H1 (cell line): ENCODE results near the gene DENND5B. TPM values are rescaled to one million over a fixed set of nuclear protein-coding genes. Genes with fewer than 3 reads are reported as not detected.

Source experiments
- CTCF ChIA-PET: fragments of 300-600 bp; sonication (Branson Sonifier 250); formaldehyde crosslinking; loops from one replicate; lab custom pipeline; 2021; ENCODE audit not compliant: partially characterized antibody; lab: Charles Lee
- POLR2A ChIA-PET: fragments of 300-600 bp; sonication (Branson Sonifier 250); formaldehyde crosslinking; loops from one replicate; lab custom pipeline; 2021; ENCODE audit warnings: inconsistent platforms; ENCODE audit not compliant: partially characterized antibody; lab: Charles Lee
- DNase-seq, 2 experiments: peaks; one replicate each; pipeline versions ENCODE4 v3.0.0 to v3.0.0-alpha.2; 2010 to 2022; ENCODE audit warnings: low spot score in 2 of 2, low read depth in 1 of 2, mixed read lengths in 1 of 2
- FAIRE-seq: peaks from 2 replicates; lab custom pipeline; 2011; peaks lifted over from hg19 to GRCh38; lab: Jason Lieb, UNC
- H2AFZ ChIP-seq: 2 replicates; pipeline ENCODE4 v1.8.1; 2012; ENCODE audit warnings: low read length, inconsistent platforms
- H2AK5ac ChIP-seq: 2 replicates; pipeline ENCODE4 v1.6.1; 2013; ENCODE audit warnings: low read depth, low read length
- H2BK120ac ChIP-seq: replicated peaks from 2 replicates; pipeline ENCODE3; 2013; ENCODE audit warnings: low read depth, low read length, inconsistent platforms
- H2BK12ac ChIP-seq: 2 replicates; pipeline ENCODE4 v1.6.1; 2013; ENCODE audit warnings: low read depth, low read length
- H2BK15ac ChIP-seq: 2 replicates; pipeline ENCODE4 v1.6.1; 2013; ENCODE audit warnings: low read length
- H2BK20ac ChIP-seq: 2 replicates; pipeline ENCODE4 v1.6.1; 2013; ENCODE audit warnings: low read length
- H2BK5ac ChIP-seq: 2 replicates; pipeline ENCODE4 v1.6.1; 2013; ENCODE audit warnings: low read depth, low read length
- H3K14ac ChIP-seq: 2 replicates; pipeline ENCODE4 v1.6.1; 2013; ENCODE audit warnings: inconsistent platforms; ENCODE audit not compliant: insufficient read length
- H3K18ac ChIP-seq: 2 replicates; pipeline ENCODE4 v1.6.1; 2013; ENCODE audit warnings: low read length; ENCODE audit errors: extremely low read depth
- H3K23ac ChIP-seq: 2 replicates; pipeline ENCODE4 v1.6.1; 2013; ENCODE audit warnings: inconsistent platforms; ENCODE audit not compliant: insufficient read length
- H3K23me2 ChIP-seq: 2 replicates; pipeline ENCODE4 v1.6.1; 2013; ENCODE audit warnings: low read depth, low read length
- H3K27ac ChIP-seq: 2 replicates; pipeline ENCODE4 v1.6.1; 2011; ENCODE audit warnings: low read depth, low read length, inconsistent platforms
- H3K27me3 ChIP-seq, 4 experiments: replicated peaks in 1 of 4; 1 replicate in 1 of 4; 2 replicates in 3 of 4; pipeline versions ENCODE4 v1.6.1 to v1.8.1; 2011 to 2013; ENCODE audit warnings: low read length in 3 of 4, mild to moderate bottlenecking in 3 of 4, inconsistent platforms in 2 of 4, mixed read lengths in 2 of 4, moderate library complexity in 1 of 4; ENCODE audit not compliant: control insufficient read depth in 3 of 4, insufficient read depth in 3 of 4; ENCODE audit errors: extremely low read depth in 1 of 4
- H3K36me3 ChIP-seq, 4 experiments: 2 replicates each; pipeline versions ENCODE4 v1.6.1 to v1.8.1; 2011 to 2013; ENCODE audit warnings: mild to moderate bottlenecking in 4 of 4, low read length in 3 of 4, moderate library complexity in 2 of 4, control low read depth in 1 of 4, inconsistent platforms in 1 of 4; ENCODE audit not compliant: insufficient read depth in 4 of 4, control insufficient read depth in 2 of 4
- H3K4ac ChIP-seq: replicated peaks from 2 replicates; pipeline ENCODE3; 2013; ENCODE audit warnings: low read length, low read depth, mixed read lengths, inconsistent platforms; ENCODE audit not compliant: insufficient read length
- H3K4me1 ChIP-seq, 4 experiments: replicated peaks in 1 of 4; 1 replicate in 1 of 4; 2 replicates in 3 of 4; pipeline versions ENCODE4 v1.6.1 to v1.8.1; 2011 to 2013; ENCODE audit warnings: low read length in 3 of 4, inconsistent platforms in 2 of 4, mixed read lengths in 1 of 4; ENCODE audit not compliant: insufficient read depth in 4 of 4, control insufficient read depth in 3 of 4
- H3K4me2 ChIP-seq, 2 experiments: 2 replicates each; pipeline versions ENCODE4 v1.6.1 to v1.8.1; 2011 to 2013; ENCODE audit warnings: low read depth in 2 of 2, low read length in 2 of 2, control low read depth in 1 of 2, inconsistent platforms in 1 of 2, mild to moderate bottlenecking in 1 of 2; ENCODE audit not compliant: insufficient read depth in 1 of 2
- H3K4me3 ChIP-seq, 4 experiments: fragments of 200-600, 300-600 bp in 1 of 4; sonication (generic), shearing (Covaris generic), sonication (Bioruptor Twin) in 1 of 4; 2 replicates each; pipeline versions ENCODE4 v1.5.1 to v1.8.1; 2011 to 2016; ENCODE audit warnings: low read length in 4 of 4, low read depth in 3 of 4, control low read depth in 2 of 4, inconsistent platforms in 2 of 4, mild to moderate bottlenecking in 2 of 4, mixed read lengths in 1 of 4, moderate library complexity in 1 of 4; ENCODE audit not compliant: insufficient read depth in 2 of 4; ENCODE audit errors: extremely low read depth in 1 of 4
- H3K56ac ChIP-seq: replicated peaks from 2 replicates; pipeline ENCODE3; 2013; ENCODE audit warnings: low read depth, mild to moderate bottlenecking, mixed read lengths, low read length, inconsistent platforms; ENCODE audit not compliant: insufficient read length
- H3K79me1 ChIP-seq: 2 replicates; pipeline ENCODE4 v1.6.1; 2013; ENCODE audit warnings: low read depth, low read length, control low read depth
- H3K79me2 ChIP-seq, 2 experiments: 2 replicates each; pipeline versions ENCODE4 v1.6.1 to v1.8.1; 2012 to 2013; ENCODE audit warnings: low read length in 2 of 2, mild to moderate bottlenecking in 2 of 2, inconsistent platforms in 1 of 2; ENCODE audit not compliant: insufficient read depth in 2 of 2, control insufficient read depth in 1 of 2
- H3K9ac ChIP-seq, 4 experiments: replicated peaks in 1 of 4; 1 replicate in 1 of 4; 2 replicates in 3 of 4; pipeline versions ENCODE4 v1.6.1 to v1.8.1; 2011 to 2013; ENCODE audit warnings: low read depth in 3 of 4, low read length in 3 of 4, control low read depth in 2 of 4, mild to moderate bottlenecking in 2 of 4, moderate library complexity in 2 of 4, inconsistent platforms in 1 of 4; ENCODE audit errors: extremely low read depth in 1 of 4
- H3K9me3 ChIP-seq, 2 experiments: 2 replicates each; pipeline versions ENCODE4 v1.6.1 to v1.8.1; 2012 to 2013; ENCODE audit warnings: mild to moderate bottlenecking in 2 of 2, moderate library complexity in 2 of 2, control low read depth in 1 of 2, inconsistent platforms in 1 of 2, low read depth in 1 of 2, low read length in 1 of 2, mixed read lengths in 1 of 2; ENCODE audit not compliant: insufficient read depth in 2 of 2
- H4K20me1 ChIP-seq, 2 experiments: replicated peaks in 1 of 2; 2 replicates each; pipeline versions ENCODE3 to v1.8.1; 2011 to 2013; ENCODE audit warnings: inconsistent platforms in 2 of 2, low read length in 2 of 2, mild to moderate bottlenecking in 1 of 2; ENCODE audit not compliant: insufficient read depth in 2 of 2, control insufficient read depth in 1 of 2
- H4K5ac ChIP-seq: 2 replicates; pipeline ENCODE4 v1.6.1; 2013; ENCODE audit warnings: low read length, low read depth, mixed read lengths, inconsistent platforms; ENCODE audit not compliant: insufficient read length
- H4K8ac ChIP-seq: 2 replicates; pipeline ENCODE4 v1.8.0; 2013; ENCODE audit warnings: mild to moderate bottlenecking, moderate library complexity, low read length, inconsistent platforms; ENCODE audit not compliant: insufficient read depth; ENCODE audit errors: extremely low read depth
- H4K91ac ChIP-seq: replicated peaks from 2 replicates; pipeline ENCODE3; 2013; ENCODE audit warnings: low read length, mixed read lengths, inconsistent platforms; ENCODE audit not compliant: insufficient read length
- CHD1 ChIP-seq: IDR thresholded peaks from 2 replicates; pipeline ENCODE4 v1.6.1; 2012; ENCODE audit warnings: low read depth, low read length, improper control_type of control experiment
- WGBS, 2 experiments: shearing (Covaris generic) in 1 of 2; methylation state at CpG; one replicate each; pipeline versions ENCODE4 v1.1.6 to v1.1.7; 2013 to 2015; ENCODE audit warnings: low lambda C conversion rate in 2 of 2, mixed read lengths in 2 of 2, inconsistent platforms in 1 of 2, low coverage in 1 of 2, missing lambda C conversion rate in 1 of 2; ENCODE audit not compliant: insufficient replicate concordance in 2 of 2, insufficient coverage in 1 of 2, insufficient read length in 1 of 2; ENCODE audit errors: extremely low coverage in 1 of 2, missing lambda C conversion rate in 1 of 2; 5-methylcytosine and 5-hydroxymethylcytosine counted together
- polyA plus RNA-seq, 7 experiments: library from polyadenylated mRNA; depleted of rRNA in 3 of 7; stranded (reverse) in 5 of 7; unstranded in 2 of 7; fragments of >200 nt in 5 of 7; fragments of 200-250 nt in 2 of 7; gene quantifications; 1 replicate in 5 of 7; 2 replicates in 1 of 7; 4 replicates in 1 of 7; pipeline versions ENCODE4 v1.2.1 to v1.2.3, GENCODE V29; 2011 to 2013; ENCODE audit warnings: missing spikeins in 2 of 7, mixed read lengths in 2 of 7
- total RNA-seq: library from RNA; stranded (reverse); fragmentation: NEBNext Ultra II Directional; extraction: Animal tissue kit (Norgen Biotek cat#: 25700); gene quantifications from 2 replicates; pipeline ENCODE4 v1.2.1, GENCODE V29; 2021

Gene DENND5B
- total and polyA plus RNA-seq, 2 of the 8 experiments (the other 6 are each of a cell fraction or from before 2014, with no cell fraction given), result 13.4 to 20.2 TPM

GRCh38 chr12:31499567-31499966 lies 91.4 kb downstream of the DENND5B start:
- H2BK20ac ChIP-seq, result no peak overlapping the region
- H2BK120ac ChIP-seq, result no peak overlapping the region
- no peak overlapping the region for H2AFZ ChIP-seq
- 41% methylated on average over 2 of the region's 2 CpGs; no CpG with 5 or more reads in 1 of the 2 experiments for WGBS, 2 experiments
- no peaks in the 10 kb centered on the region for H3K23me2 ChIP-seq
- H3K79me1 ChIP-seq, result no peaks in the 10 kb centered on the region
- H3K79me2 ChIP-seq, result peaks cover 0 to 16% of the 10 kb centered on the region in 2 experiments; a peak in 1 of 4 replicates
- H4K8ac ChIP-seq, result no peak overlapping the region
- no peak overlapping the region for H3K4ac ChIP-seq
- no peak overlapping the region for H2BK5ac ChIP-seq
- H4K20me1 ChIP-seq, result no peaks in the 10 kb centered on the region
- no peaks in the 10 kb centered on the region for H3K27me3 ChIP-seq
- H3K18ac ChIP-seq, result no peak overlapping the region
- H3K9ac ChIP-seq, result no peak overlapping the region
- POLR2A ChIA-PET, result interaction anchor here (1.0 to 1.9 kb wide), 4 partner anchors 9 to 112 kb away, joined by 3 to 6 read pairs (median 4); no protein-coding TSS in a partner anchor
- no peak overlapping the region for H4K5ac ChIP-seq
- no peak overlapping the region for H3K4me3 ChIP-seq
- H3K23ac ChIP-seq, result no peak overlapping the region
- H4K91ac ChIP-seq, result no peak overlapping the region
- no peak for DNase-seq
- CTCF ChIA-PET, result no interaction called here
- peaks cover 0 to 4% of the 10 kb centered on the region in 2 experiments; a peak in 2 of 4 replicates for H3K9me3 ChIP-seq
- FAIRE-seq, result no peak
- no peak overlapping the region for H3K27ac ChIP-seq
- H3K56ac ChIP-seq, result no peak overlapping the region
- no peak overlapping the region for H2BK12ac ChIP-seq
- no peak overlapping the region for H3K14ac ChIP-seq
- no peak overlapping the region for H3K4me2 ChIP-seq
- peaks cover 0 to 11% (median 1%) of the 10 kb centered on the region in 4 experiments; a peak in 4 of 7 replicates for H3K4me1 ChIP-seq
- no peak overlapping the region for H2BK15ac ChIP-seq
- peaks cover 0 to under 1% (median 0%) of the 10 kb centered on the region in 4 experiments; a peak in 1 of 8 replicates for H3K36me3 ChIP-seq
- H2AK5ac ChIP-seq, result no peak overlapping the region
- no peak for TF ChIP-seq CHD1
